Posterior cingulate gyrus (tissue), 11 donors: ENCODE measurements around the gene CFI.

Source experiments
- DNase-seq, 10 donors: peaks; one replicate each; pipeline versions ENCODE4 v3.0.0 to v3.0.0-alpha.2; 2020 to 2021; ENCODE audit warnings: mixed read lengths in 3 of 10
- intact Hi-C: fragments of 100-400 bp; cut with DNase I; formaldehyde crosslinking; loops from one replicate; pipeline ENCODE4 v1.15.1; 2023

Gene CFI

GRCh38 chr4:109701566-109702410 lies 100.0 kb downstream of the CFI start:
- intact Hi-C loops = loop anchor here (10.0 kb wide), 3 partner anchors 103 to 273 kb away; partner anchors contain the start of genes CFI and SEC24B

GRCh38 chr4:109699553-109700225 lies 102.1 kb downstream of the CFI start:
- intact Hi-C loops = loop anchor here (10.0 kb wide), 3 partner anchors 105 to 275 kb away; partner anchors contain the start of genes CFI and SEC24B
- DNase-seq = no peak

More at GRCh38 chr4:109701566-109702410, 100.0 kb downstream of the CFI start:
- DNase-seq = no peak

GRCh38 chr4:109698656-109699055 lies 103.1 kb downstream of the CFI start:
- DNase-seq = no peak
- intact Hi-C loops = no loop called here

GRCh38 chr4:109691411-109691920 lies 110.3 kb downstream of the CFI start:
- intact Hi-C loops = no loop called here
- DNase-seq = no peak
